NCI-H1092 treated with DMSO at 0.1 percent for 48 hours (cell line): Measurements from ENCODE around the gene USP48.
"Not testable (repeated sequence)": the region's sequence is repeated elsewhere in the genome, so short reads cannot be mapped to it uniquely, and the experiment has no call there.

ENCODE experiments used
- DNase-seq: peaks from one replicate; lab custom pipeline; 2025; lab: John Stamatoyannopoulos, UW

Gene USP48

GRCh38 chr1:21782868-21783678 is at the start of gene USP48:
Gene USP48, minus strand, starts transcription at chr1:21783149. Its CDS starts 192 bp downstream, at chr1:21782957.
- DNase-seq, result peak; percentile 97

GRCh38 chr1:21831454-21831970 is 48.6 kb upstream of the USP48 start:
- no peak for DNase-seq

GRCh38 chr1:21830792-21831453 is 48.0 kb upstream of the USP48 start:
- no peak for DNase-seq

GRCh38 chr1:21829294-21829693 is 46.3 kb upstream of the USP48 start:
- no peak for DNase-seq

GRCh38 chr1:21828506-21829210 is 45.7 kb upstream of the USP48 start:
- DNase-seq, result no peak

GRCh38 chr1:21828075-21828474 is 45.1 kb upstream of the USP48 start:
- no peak for DNase-seq

- DNase-seq, result no peak
These were observed 44.3 kb upstream of the USP48 start for GRCh38 chr1:21827141-21827679.

- not testable (repeated sequence) for DNase-seq
These were observed 43.7 kb upstream of the USP48 start for GRCh38 chr1:21826694-21827093.

GRCh38 chr1:21825393-21825792 is 42.4 kb upstream of the USP48 start:
- no peak for DNase-seq

GRCh38 chr1:21824926-21825325 is 42.0 kb upstream of the USP48 start:
- DNase-seq, result no peak

- DNase-seq, result no peak
These were observed 41.2 kb upstream of the USP48 start for GRCh38 chr1:21823980-21824702.

- DNase-seq, result no peak
These were observed 40.4 kb upstream of the USP48 start for GRCh38 chr1:21823206-21823979.

GRCh38 chr1:21822349-21822748 is 39.4 kb upstream of the USP48 start:
- DNase-seq, result no peak

- DNase-seq, result no peak
These were observed 38.6 kb upstream of the USP48 start for GRCh38 chr1:21821385-21822019.

- DNase-seq, result no peak
These were observed 37.8 kb upstream of the USP48 start for GRCh38 chr1:21820597-21821232.

- no peak for DNase-seq
These were observed 35.7 kb upstream of the USP48 start for GRCh38 chr1:21818656-21819055.

- DNase-seq, result no peak
These were observed 33.8 kb upstream of the USP48 start for GRCh38 chr1:21816602-21817302.

- DNase-seq, result no peak
These were observed 32.9 kb upstream of the USP48 start for GRCh38 chr1:21815724-21816321.
